Endometrial microvascular endothelial cells (primary cell): Measurements from ENCODE around the gene PLAAT5. TPM values are rescaled to one million over a fixed set of nuclear protein-coding genes. Genes with fewer than 3 reads are reported as not detected.

Experiments used
- in situ Hi-C: cut with HindIII; loops from 2 replicates; pipeline ENCODE4 v1.10.0; 2017; ENCODE audit warnings: low sequenced_read_pairs, low pct_unique_long_range_greater_than_20kb; ENCODE audit errors: inconsistent ontology term
- total RNA-seq: library from RNA; depleted of rRNA; stranded (reverse); fragments of >200 nt; gene quantifications from one replicate; pipeline ENCODE4 v1.2.3, GENCODE V29; 2015; ENCODE audit errors: inconsistent ontology term

Gene PLAAT5
- total RNA-seq, 1 donor from 2014 or later, result not detected

- in situ Hi-C loops, result no loop called here
These were observed 26.2 kb upstream of the PLAAT5 start for GRCh38 chr11:63517156-63517555.

- in situ Hi-C loops, result no loop called here
These were observed 25.1 kb upstream of the PLAAT5 start for GRCh38 chr11:63516109-63516508.

- in situ Hi-C loops, result no loop called here
These were observed 21.8 kb upstream of the PLAAT5 start for GRCh38 chr11:63512816-63513215.

GRCh38 chr11:63511048-63511748, 20.2 kb upstream of the PLAAT5 start:
- in situ Hi-C loops, result no loop called here

- in situ Hi-C loops, result no loop called here
These were observed 19.5 kb upstream of the PLAAT5 start for GRCh38 chr11:63510360-63511047.

GRCh38 chr11:63508745-63509144, 17.8 kb upstream of the PLAAT5 start:
- in situ Hi-C loops, result no loop called here

- in situ Hi-C loops, result no loop called here
These were observed 17.0 kb upstream of the PLAAT5 start for GRCh38 chr11:63508009-63508408.

GRCh38 chr11:63507511-63507910, 16.5 kb upstream of the PLAAT5 start:
- in situ Hi-C loops, result no loop called here

GRCh38 chr11:63506876-63507275, 15.9 kb upstream of the PLAAT5 start:
- in situ Hi-C loops, result no loop called here

GRCh38 chr11:63505857-63506528, 15.0 kb upstream of the PLAAT5 start, which contains the start of gene LGALS12:
Gene LGALS12, plus strand, starts transcription at chr11:63506084. Its CDS starts 375 bp downstream, at chr11:63506459.
- in situ Hi-C loops, result no loop called here

GRCh38 chr11:63504933-63505586, 14.1 kb upstream of the PLAAT5 start:
- in situ Hi-C loops, result no loop called here

- in situ Hi-C loops, result no loop called here
These were observed 13.1 kb upstream of the PLAAT5 start for GRCh38 chr11:63504054-63504453.

- in situ Hi-C loops, result no loop called here
These were observed 12.5 kb upstream of the PLAAT5 start for GRCh38 chr11:63503492-63503891.

- in situ Hi-C loops, result no loop called here
These were observed 11.4 kb upstream of the PLAAT5 start for GRCh38 chr11:63502252-63502820.

- in situ Hi-C loops, result no loop called here
These were observed 10.3 kb upstream of the PLAAT5 start for GRCh38 chr11:63501236-63501635.

GRCh38 chr11:63499874-63500273, 8.9 kb upstream of the PLAAT5 start:
- in situ Hi-C loops, result no loop called here

- in situ Hi-C loops, result no loop called here
These were observed 4.0 kb upstream of the PLAAT5 start for GRCh38 chr11:63494975-63495374.

- in situ Hi-C loops, result no loop called here
These were observed 2.2 kb upstream of the PLAAT5 start for GRCh38 chr11:63493127-63493526.

- in situ Hi-C loops, result no loop called here
These were observed 1.5 kb upstream of the PLAAT5 start for GRCh38 chr11:63492441-63492840.
